Endothelial cell of umbilical vein (primary cell): ENCODE measurements around the gene SLC12A1. TPM values are rescaled to one million over a fixed set of nuclear protein-coding genes. Genes with fewer than 3 reads are reported as not detected.

ENCODE experiments used
- BruUV-seq: library from RNA; stranded (reverse); fragments of 400-500 nt; replicated peaks from 2 replicates; lab custom pipeline; 2021; lab: Mats Ljungman, UMichigan
- CTCF ChIA-PET: fragments of 300-600, 350-600 bp; sonication (Branson Sonifier 250); formaldehyde crosslinking; loops from one replicate; lab custom pipeline; 2021; ENCODE audit warnings: antibody characterized with exemption, inconsistent platforms; lab: Charles Lee
- POLR2A ChIA-PET: fragments of 300-600, 350-600 bp; sonication (Branson Sonifier 250); formaldehyde crosslinking; loops from one replicate; lab custom pipeline; 2021; ENCODE audit warnings: antibody characterized with exemption, inconsistent platforms; lab: Charles Lee
- DNase-seq: peaks from one replicate; pipeline ENCODE4 v3.0.0-alpha.2; 2011; ENCODE audit warnings: low read depth, low spot score
- FAIRE-seq: peaks from 2 replicates; lab custom pipeline; 2011; peaks lifted over from hg19 to GRCh38; lab: Jason Lieb, UNC
- H2AFZ ChIP-seq: 2 replicates; pipeline ENCODE4 v1.6.0; 2012; ENCODE audit warnings: low read depth, low read length, control low read depth, inconsistent platforms
- H3K27ac ChIP-seq: 2 replicates; pipeline ENCODE4 v1.5.1; 2011; ENCODE audit warnings: low read depth, mild to moderate bottlenecking, control low read depth, low read length, moderate library complexity; ENCODE audit not compliant: insufficient read depth
- H3K27me3 ChIP-seq, 2 experiments: 2 replicates each; pipeline versions ENCODE4 v1.6.0 to v1.6.1; 2011; ENCODE audit warnings: low read length in 2 of 2, mixed read lengths in 1 of 2; ENCODE audit not compliant: control insufficient read depth in 2 of 2, insufficient read depth in 2 of 2
- H3K36me3 ChIP-seq, 2 experiments: 2 replicates in 1 of 2; 3 replicates in 1 of 2; pipeline ENCODE4 v1.5.1; 2011; ENCODE audit warnings: low read length in 2 of 2, mild to moderate bottlenecking in 1 of 2, moderate library complexity in 1 of 2; ENCODE audit not compliant: control insufficient read depth in 2 of 2, insufficient read depth in 2 of 2; ENCODE audit errors: extremely low read depth in 1 of 2
- H3K4me1 ChIP-seq: 3 replicates; pipeline ENCODE4 v1.5.1; 2011; ENCODE audit warnings: mild to moderate bottlenecking, low read length; ENCODE audit not compliant: control insufficient read depth, insufficient read depth; ENCODE audit errors: extremely low read depth
- H3K4me2 ChIP-seq: 2 replicates; pipeline ENCODE4 v1.6.1; 2011; ENCODE audit warnings: low read length, control low read depth, mixed read lengths; ENCODE audit not compliant: insufficient read depth
- H3K4me3 ChIP-seq, 3 experiments: fragments of 200-600 bp in 1 of 3; sonication (generic), shearing (Covaris generic) in 1 of 3; replicated peaks in 1 of 3; 2 replicates each; pipeline ENCODE4 v1.5.1; 2011 to 2016; ENCODE audit warnings: control low read depth in 3 of 3, low read length in 3 of 3, mild to moderate bottlenecking in 2 of 3, inconsistent platforms in 1 of 3, low read depth in 1 of 3, moderate library complexity in 1 of 3; ENCODE audit not compliant: insufficient read depth in 1 of 3
- H3K79me2 ChIP-seq: 2 replicates; pipeline ENCODE4 v1.6.0; 2012; ENCODE audit warnings: low read length, inconsistent platforms; ENCODE audit not compliant: control insufficient read depth, insufficient read depth
- H3K9ac ChIP-seq: replicated peaks from 2 replicates; pipeline ENCODE3; 2011; ENCODE audit warnings: low read length, control low read depth; ENCODE audit not compliant: insufficient read depth; ENCODE audit errors: extremely low read depth
- H3K9me1 ChIP-seq: replicated peaks from 3 replicates; pipeline ENCODE4 v1.6.0; 2011; ENCODE audit warnings: mild to moderate bottlenecking, low read length; ENCODE audit not compliant: control insufficient read depth, insufficient read depth; ENCODE audit errors: extremely low read depth
- H3K9me3 ChIP-seq: replicated peaks from 2 replicates; pipeline ENCODE4 v1.5.1; 2012; ENCODE audit warnings: low read length, inconsistent platforms; ENCODE audit not compliant: control insufficient read depth, insufficient read depth
- H4K20me1 ChIP-seq: replicated peaks from 2 replicates; pipeline ENCODE3; 2011; ENCODE audit warnings: mild to moderate bottlenecking, low read length; ENCODE audit not compliant: control insufficient read depth, insufficient read depth; ENCODE audit errors: extremely low read depth
- CTCF ChIP-seq, 2 donors: IDR thresholded peaks; 1 replicate in 1 of 2; 2 replicates in 1 of 2; pipeline ENCODE4 v1.5.1; 2011; ENCODE audit warnings: low read length in 2 of 2, mild to moderate bottlenecking in 2 of 2, moderate library complexity in 2 of 2, control low read depth in 1 of 2, inconsistent platforms in 1 of 2, low read depth in 1 of 2; ENCODE audit not compliant: insufficient read depth in 1 of 2; ENCODE audit errors: extremely low read depth in 1 of 2
- FOS ChIP-seq: IDR thresholded peaks from 2 replicates; pipeline ENCODE4 v1.6.1; 2011; ENCODE audit warnings: mild to moderate bottlenecking, low read length, moderate library complexity, borderline replicate concordance; ENCODE audit not compliant: insufficient read depth
- JUN ChIP-seq: IDR thresholded peaks from 2 replicates; pipeline ENCODE4 v1.6.1; 2011; ENCODE audit warnings: borderline replicate concordance, low read depth; ENCODE audit not compliant: insufficient read length, insufficient read depth
- MAX ChIP-seq: IDR thresholded peaks from 2 replicates; pipeline ENCODE4 v1.6.1; 2011; ENCODE audit not compliant: insufficient read depth, insufficient read length
- MYC ChIP-seq: IDR thresholded peaks from one replicate; pipeline ENCODE4 v1.6.1; 2011; ENCODE audit warnings: mild to moderate bottlenecking, low read depth, low read length
- POLR2AphosphoS5 ChIP-seq: IDR thresholded peaks from 2 replicates; pipeline ENCODE4 v1.6.1; 2012; ENCODE audit warnings: low read depth, mild to moderate bottlenecking, control low read depth, low read length, moderate library complexity; ENCODE audit not compliant: insufficient read depth
- dilution Hi-C: fragments of 300-500 bp; cut with MboI; formaldehyde crosslinking; loops from one replicate; pipeline ENCODE4 v1.15.0; 2019; ENCODE audit warnings: low sequenced_read_pairs; ENCODE audit not compliant: extremely low pct_ligation_motif_present
- intact Hi-C: fragments of 100-400 bp; cut with micrococcal nuclease; formaldehyde crosslinking; loops from one replicate; pipeline ENCODE4 v1.10.0; 2022
- polyA plus RNA-seq, 4 experiments: library from polyadenylated mRNA; depleted of rRNA in 3 of 4; stranded (reverse) in 3 of 4; unstranded in 1 of 4; fragments of >200 nt; gene quantifications; 2 replicates each; pipeline versions ENCODE4 v1.2.1 to v1.2.3, GENCODE V29; 2011 to 2012; ENCODE audit warnings: missing spikeins in 1 of 4
- total RNA-seq: library from RNA; stranded (reverse); gene quantifications from 2 replicates; pipeline ENCODE4 v1.2.3, GENCODE V29; 2021

The SLC12A1 gene
- total and polyA plus RNA-seq, 2 donors (not counting 3 experiments of a cell fraction or from before 2014, with no cell fraction given): not detected

GRCh38 chr15:48309740-48310139 lies 103.6 kb downstream of the SLC12A1 start:
- H3K9me1 ChIP-seq: no peaks in the 10 kb centered on the region
- TF ChIP-seq MAX: no peak
- TF ChIP-seq CTCF (IDR thresholded peaks at IDR 0.05; ENCODE audit: extremely low read depth in 1 of 2, insufficient read depth in 1 of 2, low read depth in 1 of 2, low read length in 2 of 2): no peak
- TF ChIP-seq JUN: no peak
- TF ChIP-seq POLR2AphosphoS5: no peak
- H3K36me3 ChIP-seq: no peaks in the 10 kb centered on the region
- H3K27me3 ChIP-seq: peaks cover 0 to 1% of the 10 kb centered on the region in 2 experiments
- FAIRE-seq (no peak), DNase-seq (no peak)
- dilution Hi-C loops: no loop called here
- no peaks in the 10 kb centered on the region for H3K79me2 ChIP-seq
- H4K20me1 ChIP-seq: no peaks in the 10 kb centered on the region
- no peak overlapping the region for H3K4me2 ChIP-seq
- intact Hi-C loops: no loop called here
- no peak overlapping the region for H2AFZ ChIP-seq
- ChIA-PET CTCF (interaction anchor here (1.0 kb wide), 1 partner anchor 22 kb away, joined by 4 read pairs; no protein-coding TSS in a partner anchor), POLR2A (no interaction called here)
- BruUV-seq: no TSS peak
- H3K4me3 ChIP-seq: no peak overlapping the region
- no peaks in the 10 kb centered on the region for H3K9me3 ChIP-seq
- no peak overlapping the region for H3K27ac ChIP-seq
- H3K4me1 ChIP-seq: no peaks in the 10 kb centered on the region
- no peak overlapping the region for H3K9ac ChIP-seq

GRCh38 chr15:48313216-48313615 lies 107.1 kb downstream of the SLC12A1 start:
- peaks cover 2% of the 10 kb centered on the region in 2 experiments for H3K27me3 ChIP-seq

More at GRCh38 chr15:48313216-48313615, 107.1 kb downstream of the SLC12A1 start:
- Histone ChIP-seq H3K27ac (no peak overlapping the region), H3K79me2 (no peaks in the 10 kb centered on the region), H2AFZ (no peak overlapping the region), H3K9ac (no peak overlapping the region), H3K36me3 (no peaks in the 10 kb centered on the region), H4K20me1 (no peaks in the 10 kb centered on the region), H3K4me3 (no peak overlapping the region), H3K9me1 (no peaks in the 10 kb centered on the region), H3K4me2 (no peak overlapping the region), H3K9me3 (no peaks in the 10 kb centered on the region), H3K4me1 (no peaks in the 10 kb centered on the region)
- DNase-seq (no peak), FAIRE-seq (no peak)
- intact Hi-C loops: no loop called here
- ChIA-PET CTCF (interaction anchor here (1.0 kb wide), 1 partner anchor 28 kb away, joined by 3 read pairs; no protein-coding TSS in a partner anchor), POLR2A (no interaction called here)
- no TSS peak for BruUV-seq
- dilution Hi-C loops: no loop called here
- TF ChIP-seq FOS: no peak
- no peak for TF ChIP-seq MYC
- TF ChIP-seq JUN: no peak
- TF ChIP-seq CTCF (IDR thresholded peaks at IDR 0.05; ENCODE audit: extremely low read depth in 1 of 2, insufficient read depth in 1 of 2, low read depth in 1 of 2, low read length in 2 of 2): no peak
